Calu3 (cell line): Measurements from ENCODE around the gene MCOLN2. TPM values are rescaled to one million over a fixed set of nuclear protein-coding genes. Genes with fewer than 3 reads are reported as not detected.

Experiments used
- BruUV-seq: library from RNA; stranded (reverse); fragments of 400-500 nt; replicated peaks from 2 replicates; lab custom pipeline; 2021; lab: Mats Ljungman, UMichigan
- CTCF ChIA-PET: fragments of 300-600 bp; sonication (Branson Sonifier 250); formaldehyde crosslinking; loops from one replicate; lab custom pipeline; 2022; ENCODE audit warnings: antibody characterized with exemption; lab: Charles Lee
- DNase-seq: peaks from one replicate; pipeline ENCODE4 v3.0.0; 2022
- H3K27ac Mint-ChIP-seq: one replicate; pipeline ENCODE4 v1.8.0; 2022; ENCODE audit warnings: mixed read lengths; ENCODE audit not compliant: unreplicated experiment
- H3K27me3 Mint-ChIP-seq: one replicate; pipeline ENCODE4 v1.8.0; 2022; ENCODE audit warnings: mixed read lengths; ENCODE audit not compliant: unreplicated experiment
- H3K36me3 Mint-ChIP-seq: one replicate; pipeline ENCODE4 v1.8.0; 2022; ENCODE audit warnings: mild to moderate bottlenecking, moderate library complexity, mixed read lengths; ENCODE audit not compliant: insufficient read depth, unreplicated experiment
- H3K4me1 Mint-ChIP-seq: one replicate; pipeline ENCODE4 v1.8.0; 2022; ENCODE audit warnings: mild to moderate bottlenecking, low read depth, mixed read lengths; ENCODE audit not compliant: unreplicated experiment
- H3K4me3 Mint-ChIP-seq: one replicate; pipeline ENCODE4 v1.8.0; 2022; ENCODE audit warnings: mild to moderate bottlenecking, low read depth, moderate library complexity, mixed read lengths; ENCODE audit not compliant: unreplicated experiment
- H3K9me3 Mint-ChIP-seq: one replicate; pipeline ENCODE4 v1.8.0; 2022; ENCODE audit warnings: low read depth, mixed read lengths; ENCODE audit not compliant: unreplicated experiment
- CTCF ChIP-seq: fragments of 200-600 bp; IDR thresholded peaks from one replicate; pipeline ENCODE4 v1.8.0; 2022; ENCODE audit warnings: antibody characterized with exemption; ENCODE audit not compliant: unreplicated experiment
- intact Hi-C: fragments of 100-400 bp; cut with micrococcal nuclease; formaldehyde crosslinking; loops from one replicate; pipeline ENCODE4 v1.10.0; 2022; ENCODE audit not compliant: unreplicated experiment
- total RNA-seq: library from RNA; stranded (reverse); gene quantifications from 2 replicates; pipeline ENCODE4 v1.2.3, GENCODE V29; 2022

MCOLN2 gene
- total RNA-seq, 1 experiment from 2014 or later, result 12.2 TPM

GRCh38 chr1:84888753-84889152, 108.2 kb downstream of the MCOLN2 start:
- CTCF ChIA-PET, result interaction anchor here (0.6 to 1.0 kb wide), 2 partner anchors 29 to 55 kb away, joined by 3 to 4 read pairs; no protein-coding TSS in a partner anchor
- no TSS peak for BruUV-seq
- Mint-ChIP-seq H3K4me1 (peaks cover 43% of the 10 kb centered on the region), H3K36me3 (peaks cover 21% of the 10 kb centered on the region), H3K27me3 (no peaks in the 10 kb centered on the region), H3K27ac (no peak overlapping the region), H3K4me3 (no peak overlapping the region), H3K9me3 (no peaks in the 10 kb centered on the region)
- TF ChIP-seq CTCF, result no peak
- no peak for DNase-seq
- intact Hi-C loops, result no loop called here

- Mint-ChIP-seq H3K9me3 (no peaks in the 10 kb centered on the region), H3K36me3 (peaks cover 7% of the 10 kb centered on the region), H3K4me3 (no peak overlapping the region), H3K4me1 (peaks cover 46% of the 10 kb centered on the region), H3K27ac (no peak overlapping the region), H3K27me3 (no peaks in the 10 kb centered on the region)
- BruUV-seq, result no TSS peak
- DNase-seq, result no peak
- intact Hi-C loops, result no loop called here
- CTCF ChIA-PET, result interaction anchor here (0.6 kb wide), 1 partner anchor 381 kb away, joined by 3 read pairs; the partner anchor contains the start of gene GNG5
- no peak for TF ChIP-seq CTCF
Observed at GRCh38 chr1:84887261-84887934, 109.5 kb downstream of the MCOLN2 start.

GRCh38 chr1:84885469-84885868, 111.4 kb downstream of the MCOLN2 start:
- Mint-ChIP-seq H3K4me3 (no peak overlapping the region), H3K9me3 (peaks cover 3% of the 10 kb centered on the region), H3K4me1 (peaks cover 31% of the 10 kb centered on the region), H3K27me3 (no peaks in the 10 kb centered on the region), H3K27ac (no peak overlapping the region), H3K36me3 (peaks cover 6% of the 10 kb centered on the region)
- intact Hi-C loops, result no loop called here
- no TSS peak for BruUV-seq
- no peak for TF ChIP-seq CTCF
- CTCF ChIA-PET, result no interaction called here
- DNase-seq, result no peak

- no peak for DNase-seq
- Mint-ChIP-seq H3K4me1 (peaks cover 25% of the 10 kb centered on the region), H3K27me3 (no peaks in the 10 kb centered on the region), H3K9me3 (peaks cover 3% of the 10 kb centered on the region), H3K27ac (no peak overlapping the region), H3K4me3 (no peak overlapping the region), H3K36me3 (peaks cover under 1% of the 10 kb centered on the region)
- TF ChIP-seq CTCF, result no peak
- CTCF ChIA-PET, result no interaction called here
- intact Hi-C loops, result loop anchor here (5.0 kb wide), 1 partner anchor 53 kb away; no protein-coding TSS in a partner anchor
- BruUV-seq, result no TSS peak
Observed at GRCh38 chr1:84884671-84885389, 112.1 kb downstream of the MCOLN2 start.
